LNCaP clone FGC (cell line): ENCODE data around the gene RAB6B.

Experiments
- DNase-seq: peaks from one replicate; pipeline ENCODE4 v3.0.0-alpha.2; 2011; ENCODE audit warnings: low read depth
- H3K4me3 ChIP-seq: 2 replicates; pipeline ENCODE4 v1.5.1; 2011; ENCODE audit warnings: mild to moderate bottlenecking, low read depth, low read length, control low read depth
- TF ChIP-seq, protein P1 (sequence below): IDR thresholded peaks from 2 replicates; pipeline ENCODE4 v1.5.1; 2012; ENCODE audit warnings: mild to moderate bottlenecking; ENCODE audit not compliant: control insufficient read depth, insufficient read depth; ENCODE audit errors: extremely low read depth

Gene RAB6B

DNA sequence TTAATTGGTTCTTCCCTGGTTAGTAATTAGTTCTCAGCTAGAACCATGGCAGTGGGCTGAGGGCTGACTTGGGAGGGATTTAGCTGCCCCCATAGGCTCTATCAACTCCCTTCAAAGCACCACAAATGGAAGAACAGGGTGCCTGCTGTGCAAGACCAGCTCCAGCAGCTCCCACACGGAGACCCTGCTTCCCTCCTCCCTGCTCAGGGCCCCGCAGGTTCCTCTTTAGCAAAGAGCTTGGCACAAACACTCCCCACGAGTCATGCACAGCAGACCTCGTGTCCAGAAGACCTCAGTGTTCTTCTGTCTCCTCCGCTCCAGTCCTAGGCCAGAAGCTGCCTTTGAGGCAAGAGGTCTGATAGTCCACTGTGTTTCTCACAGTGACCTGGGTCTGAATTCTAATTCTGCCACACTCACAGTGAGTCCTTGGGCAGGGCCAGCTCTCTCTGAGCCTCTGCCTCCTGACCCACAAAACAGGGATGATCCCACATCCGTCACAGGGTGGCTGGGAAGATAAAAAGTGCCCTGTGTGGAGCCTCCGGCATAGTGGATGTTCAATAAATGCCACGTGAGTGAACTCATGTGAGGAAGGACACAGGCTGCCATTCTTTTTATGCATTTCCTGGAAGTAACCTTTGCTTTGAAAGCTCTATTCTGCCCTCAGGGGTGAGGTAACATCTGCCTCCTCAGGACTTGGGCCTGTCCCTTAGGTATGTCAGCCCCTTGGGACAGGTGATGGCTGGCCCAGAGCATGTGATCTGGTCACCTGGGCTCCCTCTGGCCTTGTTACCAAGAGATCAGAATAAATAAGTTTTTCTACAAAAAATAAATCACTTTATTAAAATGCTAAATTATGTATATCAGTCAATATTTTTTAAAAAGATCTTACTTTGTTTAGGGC, 7.6 kb downstream of the RAB6B start:
- TF ChIP-seq, protein P1, sequence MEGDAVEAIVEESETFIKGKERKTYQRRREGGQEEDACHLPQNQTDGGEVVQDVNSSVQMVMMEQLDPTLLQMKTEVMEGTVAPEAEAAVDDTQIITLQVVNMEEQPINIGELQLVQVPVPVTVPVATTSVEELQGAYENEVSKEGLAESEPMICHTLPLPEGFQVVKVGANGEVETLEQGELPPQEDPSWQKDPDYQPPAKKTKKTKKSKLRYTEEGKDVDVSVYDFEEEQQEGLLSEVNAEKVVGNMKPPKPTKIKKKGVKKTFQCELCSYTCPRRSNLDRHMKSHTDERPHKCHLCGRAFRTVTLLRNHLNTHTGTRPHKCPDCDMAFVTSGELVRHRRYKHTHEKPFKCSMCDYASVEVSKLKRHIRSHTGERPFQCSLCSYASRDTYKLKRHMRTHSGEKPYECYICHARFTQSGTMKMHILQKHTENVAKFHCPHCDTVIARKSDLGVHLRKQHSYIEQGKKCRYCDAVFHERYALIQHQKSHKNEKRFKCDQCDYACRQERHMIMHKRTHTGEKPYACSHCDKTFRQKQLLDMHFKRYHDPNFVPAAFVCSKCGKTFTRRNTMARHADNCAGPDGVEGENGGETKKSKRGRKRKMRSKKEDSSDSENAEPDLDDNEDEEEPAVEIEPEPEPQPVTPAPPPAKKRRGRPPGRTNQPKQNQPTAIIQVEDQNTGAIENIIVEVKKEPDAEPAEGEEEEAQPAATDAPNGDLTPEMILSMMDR, result no peak
- no peak overlapping the region for H3K4me3 ChIP-seq
- DNase-seq, result no peak

DNA sequence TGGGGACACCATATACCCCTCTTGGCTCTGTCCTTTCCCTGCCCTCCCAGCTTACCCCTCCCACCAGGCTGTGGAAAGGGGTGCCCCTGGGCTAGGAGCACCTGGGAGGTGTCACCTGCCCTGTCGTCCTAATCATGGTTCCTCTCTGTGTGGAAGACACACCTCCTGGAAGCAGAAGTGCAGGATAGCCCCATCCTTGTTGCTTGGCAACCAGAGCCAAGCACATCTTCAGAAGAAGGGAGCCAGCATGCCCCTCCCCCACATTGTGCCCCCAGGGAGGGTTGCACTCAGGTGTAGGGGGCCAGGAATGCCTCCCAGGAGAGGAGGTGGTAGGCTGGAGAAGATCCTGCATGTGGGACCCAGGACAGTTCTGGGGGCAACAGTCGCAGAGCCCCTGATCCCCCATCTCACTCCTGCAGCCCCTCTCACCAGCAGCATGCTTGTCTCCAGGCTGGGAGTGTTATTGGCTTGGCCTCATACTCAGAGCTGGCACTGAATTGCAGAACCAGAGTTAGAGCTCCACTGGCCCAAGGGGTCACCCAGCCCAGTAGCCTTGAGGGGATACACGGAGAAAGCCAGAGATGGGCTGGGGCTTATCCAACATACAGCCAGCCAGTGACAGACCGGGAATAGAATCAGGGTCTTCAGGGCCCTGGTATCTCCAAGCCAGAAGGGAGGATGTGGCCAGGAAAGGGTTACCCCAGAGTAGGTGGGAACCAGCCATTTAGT, 8.4 kb downstream of the RAB6B start:
- no peak overlapping the region for H3K4me3 ChIP-seq
- no peak for DNase-seq
- TF ChIP-seq, protein P1, result no peak

DNA sequence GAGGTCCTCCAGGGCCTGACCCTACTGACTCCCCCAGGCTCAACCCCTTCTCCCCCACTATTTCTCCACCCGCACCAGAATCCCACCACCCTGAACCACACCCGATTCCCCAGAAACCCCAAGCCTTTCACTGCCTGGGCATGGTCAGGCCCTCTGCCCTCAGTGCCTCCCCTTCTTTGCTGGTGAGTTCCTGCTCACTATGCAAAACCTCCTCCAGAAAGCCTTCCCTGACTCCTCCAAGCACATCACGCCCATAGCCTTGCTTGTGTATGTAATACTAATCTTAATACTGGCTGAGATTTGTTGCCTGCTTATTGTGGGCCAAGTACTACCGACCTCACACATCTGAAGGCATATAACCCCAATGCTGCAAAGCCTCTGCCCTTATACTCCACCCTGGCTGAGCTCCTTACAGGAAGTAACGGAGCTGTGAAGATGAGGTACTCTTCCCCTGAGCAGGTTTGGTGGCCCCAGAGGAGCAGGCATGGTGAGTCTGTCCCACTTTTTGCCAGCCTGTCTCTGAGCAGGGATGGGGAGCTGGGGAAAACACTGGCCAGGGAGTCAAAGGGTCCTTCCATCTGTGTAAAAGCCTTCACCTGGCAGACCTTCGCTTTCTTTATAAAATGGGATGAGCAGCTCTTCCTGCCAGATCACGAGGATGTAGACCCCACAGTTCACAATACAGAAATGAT, 9.5 kb downstream of the RAB6B start:
- TF ChIP-seq, protein P1, result no peak
- H3K4me3 ChIP-seq, result no peak overlapping the region
- DNase-seq, result no peak

DNA sequence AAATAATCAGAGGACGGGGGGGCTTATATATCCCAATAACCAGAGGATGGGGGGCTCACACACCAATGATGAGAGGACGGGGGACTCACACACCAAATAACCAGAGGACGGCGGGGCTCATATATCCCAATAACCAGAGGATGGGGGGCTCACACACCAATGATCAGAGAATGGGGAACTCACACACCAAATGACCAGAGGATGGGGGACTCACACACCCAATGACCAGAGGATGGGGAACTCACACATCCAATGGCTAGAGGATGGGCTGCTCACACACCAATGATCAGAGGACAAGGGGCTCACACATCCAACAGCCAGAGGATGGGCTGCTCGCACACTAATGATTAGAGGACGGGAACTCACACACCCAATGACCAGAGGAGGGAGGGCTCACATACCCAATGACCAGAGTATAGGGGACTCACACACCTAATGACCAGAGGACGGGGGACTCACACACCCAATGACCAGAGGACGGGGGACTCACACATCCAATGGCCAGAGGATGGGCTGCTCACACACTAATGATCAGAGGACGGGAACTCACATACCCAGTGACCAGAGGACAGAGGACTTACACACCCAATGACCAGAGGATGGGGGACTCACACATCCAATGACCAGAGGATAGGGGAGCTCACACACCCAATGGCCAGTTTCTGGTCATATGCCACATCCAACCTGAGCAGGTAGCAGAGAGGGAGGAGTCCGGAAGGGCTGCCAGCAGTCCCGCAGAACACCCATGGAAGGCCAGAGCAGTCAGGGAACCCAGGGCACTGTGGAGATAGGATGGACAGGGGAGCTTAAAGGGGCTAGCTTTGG, 10.6 kb downstream of the RAB6B start:
- TF ChIP-seq, protein P1, result no peak
- no peak overlapping the region for H3K4me3 ChIP-seq
- no peak for DNase-seq

DNA sequence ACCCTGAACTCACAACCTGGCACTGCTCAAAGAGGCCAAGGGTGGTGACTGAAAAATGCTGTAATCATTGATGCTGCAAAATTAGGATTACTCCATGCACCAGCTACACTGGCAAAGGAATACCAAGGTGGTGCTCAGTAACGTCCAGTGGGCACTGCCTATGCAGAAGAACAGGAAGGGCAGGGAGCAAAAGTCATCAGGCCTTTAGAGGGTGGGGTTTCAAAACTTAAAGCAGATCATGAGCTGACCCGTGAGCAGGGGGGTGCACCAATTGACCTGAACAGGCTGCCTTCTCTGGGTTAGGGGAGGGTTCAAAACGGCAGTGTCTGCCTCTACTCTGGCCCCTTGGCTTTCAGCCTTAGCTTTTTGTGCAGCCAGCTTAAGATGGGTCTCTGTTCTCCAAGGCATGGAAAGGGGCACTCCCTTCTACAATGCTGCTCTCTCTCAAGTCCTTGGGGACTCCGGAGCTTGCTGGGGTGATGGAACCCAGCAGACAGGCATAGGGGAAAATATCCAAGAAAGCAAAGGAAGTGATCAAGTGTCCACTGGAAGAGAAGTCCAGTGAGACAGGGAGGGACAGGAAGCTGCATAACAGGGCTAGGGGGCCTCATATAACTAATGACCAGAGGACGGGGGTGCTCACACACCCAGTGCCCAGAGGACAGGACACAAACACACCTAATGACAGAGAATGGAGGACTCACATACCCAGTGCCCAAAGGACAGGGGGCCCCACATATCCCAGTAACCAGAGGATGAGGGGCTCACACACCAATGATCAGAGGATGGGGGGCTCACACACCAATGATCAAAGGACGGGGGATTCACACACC, 11.4 kb downstream of the RAB6B start:
- DNase-seq, result no peak
- TF ChIP-seq, protein P1, result no peak
- no peak overlapping the region for H3K4me3 ChIP-seq

DNA sequence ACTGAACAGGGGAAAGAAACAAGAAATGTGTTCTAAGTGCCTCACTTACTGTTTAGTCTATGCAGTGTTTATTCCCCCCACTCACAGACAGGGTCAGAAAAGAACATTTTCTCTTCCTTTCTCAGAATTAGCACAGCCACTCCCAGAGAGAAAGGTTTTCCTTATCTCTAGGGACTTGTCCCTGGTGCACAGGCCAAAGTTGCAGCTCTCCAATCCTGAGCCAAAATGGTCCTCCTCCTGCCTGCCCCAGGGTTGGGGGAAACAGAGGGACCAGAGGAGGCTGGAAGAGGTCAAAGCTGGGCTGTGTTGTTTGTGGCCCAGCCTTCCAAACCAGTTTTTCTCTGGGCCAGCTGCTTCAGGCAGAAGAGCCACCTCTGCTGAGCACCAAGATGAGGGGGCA, 12.0 kb downstream of the RAB6B start:
- TF ChIP-seq, protein P1, result no peak
- no peak for DNase-seq
- no peak overlapping the region for H3K4me3 ChIP-seq
